IMR-90 (cell line): ENCODE results near the gene VAC14. TPM values are rescaled to one million over a fixed set of nuclear protein-coding genes. Genes with fewer than 3 reads are reported as not detected.

Source experiments
- ATAC-seq: fragments of 200-7000 bp; cut with Tn5 transposase; 2 replicates; pipeline ENCODE4 v1.9.1; 2020; ENCODE audit warnings: low read depth, mild to moderate bottlenecking, moderate library complexity
- BruUV-seq: library from RNA; stranded (reverse); fragments of 400-500 nt; replicated peaks from 2 replicates; lab custom pipeline; 2021; lab: Mats Ljungman, UMichigan
- CTCF ChIA-PET: fragments of 300-600 bp; formaldehyde crosslinking; extraction: SDS; loops from one replicate; lab custom pipeline; 2021; ENCODE audit warnings: antibody characterized with exemption; lab: Yijun Ruan, JAX
- POLR2A ChIA-PET: fragments of 300-600 bp; sonication (Branson Sonifier 250); formaldehyde crosslinking; loops from one replicate; lab custom pipeline; 2022; ENCODE audit warnings: antibody characterized with exemption; ENCODE audit not compliant: unreplicated experiment; lab: Charles Lee
- DNase-seq: peaks from one replicate; pipeline ENCODE4 v3.0.0; 2013
- H2AFZ ChIP-seq: replicated peaks from 2 replicates; pipeline ENCODE3; 2013; ENCODE audit warnings: low read length, mild to moderate bottlenecking; ENCODE audit not compliant: poor library complexity
- H2AK5ac ChIP-seq: 2 replicates; pipeline ENCODE4 v1.6.1; 2013; ENCODE audit warnings: low read depth, low read length, inconsistent platforms
- H2AK9ac ChIP-seq: replicated peaks from 2 replicates; pipeline ENCODE3; 2013; ENCODE audit warnings: mild to moderate bottlenecking, low read depth, low read length, moderate library complexity; ENCODE audit not compliant: poor library complexity
- H2BK120ac ChIP-seq: 2 replicates; pipeline ENCODE4 v1.6.1; 2013; ENCODE audit warnings: low read depth, low read length, inconsistent platforms
- H2BK15ac ChIP-seq: 3 replicates; pipeline ENCODE4 v1.6.1; 2013; ENCODE audit warnings: low read depth, low read length, inconsistent platforms
- H2BK20ac ChIP-seq: 2 replicates; pipeline ENCODE4 v1.6.1; 2013; ENCODE audit warnings: low read depth, mild to moderate bottlenecking, inconsistent platforms, low read length, moderate library complexity
- H2BK5ac ChIP-seq: 2 replicates; pipeline ENCODE4 v1.6.1; 2013; ENCODE audit warnings: mild to moderate bottlenecking, low read depth, low read length, inconsistent platforms; ENCODE audit not compliant: poor library complexity, severe bottlenecking
- H3K14ac ChIP-seq: replicated peaks from 2 replicates; pipeline ENCODE4 v1.6.1; 2013; ENCODE audit warnings: low read depth, low read length, inconsistent platforms
- H3K18ac ChIP-seq: 2 replicates; pipeline ENCODE4 v1.6.1; 2013; ENCODE audit warnings: low read depth, low read length, control low read depth
- H3K23ac ChIP-seq: 2 replicates; pipeline ENCODE4 v1.6.1; 2013; ENCODE audit warnings: low read depth, low read length, inconsistent platforms
- H3K27ac ChIP-seq: 2 replicates; pipeline ENCODE4 v1.5.1; 2013; ENCODE audit warnings: mild to moderate bottlenecking, control low read depth, low read length; ENCODE audit not compliant: insufficient read depth
- H3K27me3 ChIP-seq: 2 replicates; pipeline ENCODE4 v1.6.1; 2013; ENCODE audit warnings: low read length; ENCODE audit not compliant: control insufficient read depth, insufficient read depth
- H3K36me3 ChIP-seq: 2 replicates; pipeline ENCODE4 v1.6.1; 2013; ENCODE audit warnings: low read length, mixed read lengths; ENCODE audit not compliant: control insufficient read depth, insufficient read depth
- H3K4ac ChIP-seq: 2 replicates; pipeline ENCODE4 v1.6.1; 2013; ENCODE audit warnings: low read depth, low read length, inconsistent platforms
- H3K4me1 ChIP-seq: 2 replicates; pipeline ENCODE4 v1.6.1; 2013; ENCODE audit warnings: low read length, mixed read lengths; ENCODE audit not compliant: control insufficient read depth, insufficient read depth
- H3K4me2 ChIP-seq: 2 replicates; pipeline ENCODE4 v1.6.1; 2013; ENCODE audit warnings: low read depth, mild to moderate bottlenecking, control low read depth, low read length, moderate library complexity
- H3K4me3 ChIP-seq: 2 replicates; pipeline ENCODE4 v1.5.1; 2013; ENCODE audit warnings: low read depth, mild to moderate bottlenecking, control low read depth, low read length, moderate library complexity; ENCODE audit not compliant: insufficient read depth
- H3K56ac ChIP-seq: 2 replicates; pipeline ENCODE4 v1.6.1; 2013; ENCODE audit warnings: low read length, inconsistent platforms; ENCODE audit not compliant: insufficient read depth; ENCODE audit errors: extremely low read depth
- H3K79me1 ChIP-seq, 2 experiments: 2 replicates each; pipeline ENCODE4 v1.6.1; 2013; ENCODE audit warnings: low read length in 2 of 2, inconsistent platforms in 1 of 2, low read depth in 1 of 2
- H3K9ac ChIP-seq: 2 replicates; pipeline ENCODE4 v1.6.1; 2013; ENCODE audit warnings: low read depth, low read length, control low read depth
- H3K9me1 ChIP-seq: 2 replicates; pipeline ENCODE4 v1.6.1; 2013; ENCODE audit warnings: low read length, inconsistent platforms; ENCODE audit not compliant: insufficient read depth
- H3K9me3 ChIP-seq: 2 replicates; pipeline ENCODE4 v1.6.1; 2013; ENCODE audit warnings: low read length; ENCODE audit not compliant: control insufficient read depth, insufficient read depth
- H4K20me1 ChIP-seq: 2 replicates; pipeline ENCODE4 v1.6.1; 2013; ENCODE audit warnings: low read length, inconsistent platforms; ENCODE audit not compliant: insufficient read depth
- H4K5ac ChIP-seq: 2 replicates; pipeline ENCODE4 v1.6.1; 2013; ENCODE audit warnings: mild to moderate bottlenecking, low read depth, low read length, control low read depth
- H4K8ac ChIP-seq, 2 experiments: 2 replicates each; pipeline ENCODE4 v1.6.1; 2013; ENCODE audit warnings: low read depth in 2 of 2, low read length in 2 of 2, control low read depth in 1 of 2, inconsistent platforms in 1 of 2
- H4K91ac ChIP-seq: 2 replicates; pipeline ENCODE4 v1.6.1; 2013; ENCODE audit warnings: low read depth, low read length, inconsistent platforms; ENCODE audit not compliant: insufficient read depth
- BHLHE40 ChIP-seq: fragments of 150-350 bp; IDR thresholded peaks from 2 replicates; pipeline ENCODE4 v1.6.1; 2016; ENCODE audit warnings: mild to moderate bottlenecking, low read depth, low read length
- CEBPB ChIP-seq: IDR thresholded peaks from 2 replicates; pipeline ENCODE4 v1.6.1; 2012; ENCODE audit warnings: low read depth, low read length, improper control_type of control experiment
- FOS ChIP-seq: fragments of 150-350 bp; IDR thresholded peaks from 2 replicates; pipeline ENCODE4 v1.6.1; 2016; ENCODE audit warnings: low read depth, low read length
- MAFK ChIP-seq: IDR thresholded peaks from 2 replicates; pipeline ENCODE4 v1.6.1; 2012; ENCODE audit warnings: low read depth, low read length, improper control_type of control experiment
- MAZ ChIP-seq: IDR thresholded peaks from 2 replicates; pipeline ENCODE4 v1.6.1; 2012; ENCODE audit warnings: low read depth, mild to moderate bottlenecking, low read length, improper control_type of control experiment, moderate library complexity, borderline replicate concordance
- MXI1 ChIP-seq: IDR thresholded peaks from 2 replicates; pipeline ENCODE4 v1.6.1; 2012; ENCODE audit warnings: low read depth, mild to moderate bottlenecking, low read length, moderate library complexity, borderline replicate concordance
- NFE2L2 ChIP-seq: fragments of 150-350 bp; IDR thresholded peaks from 2 replicates; pipeline ENCODE4 v1.6.1; 2016; ENCODE audit warnings: low read depth, mild to moderate bottlenecking, low read length
- POLR2A ChIP-seq: IDR thresholded peaks from 2 replicates; pipeline ENCODE4 v1.6.1; 2012; ENCODE audit warnings: mild to moderate bottlenecking, low read depth, low read length
- RAD21 ChIP-seq: IDR thresholded peaks from 2 replicates; pipeline ENCODE4 v1.6.1; 2012; ENCODE audit warnings: low read length, improper control_type of control experiment
- RCOR1 ChIP-seq: IDR thresholded peaks from 2 replicates; pipeline ENCODE4 v1.6.1; 2012; ENCODE audit warnings: mild to moderate bottlenecking, low read length, improper control_type of control experiment; ENCODE audit not compliant: insufficient replicate concordance
- RFX5 ChIP-seq: IDR thresholded peaks from 2 replicates; pipeline ENCODE4 v1.8.0; 2012; ENCODE audit warnings: low read depth, mild to moderate bottlenecking, low read length, moderate library complexity
- WGBS, 2 experiments: methylation state at CpG; one replicate each; pipeline versions ENCODE4 v1.1.5 to v1.1.7; 2013; ENCODE audit warnings: missing lambda C conversion rate in 2 of 2; ENCODE audit not compliant: insufficient read length in 1 of 2; ENCODE audit errors: extremely low coverage in 2 of 2; 5-methylcytosine and 5-hydroxymethylcytosine counted together
- dilution Hi-C: fragments of 300-500 bp; cut with HindIII; formaldehyde crosslinking; loops from one replicate; pipeline ENCODE4 v1.14.3; 2018; ENCODE audit warnings: low sequenced_read_pairs; ENCODE audit not compliant: unreplicated experiment
- in situ Hi-C: fragments of 300-500 bp; cut with MboI; formaldehyde crosslinking; loops from 3 replicates; pipeline ENCODE4 v1.14.3; 2019; ENCODE audit warnings: low sequenced_read_pairs, inconsistent platforms, mixed read lengths
- intact Hi-C: fragments of 100-400 bp; cut with micrococcal nuclease; formaldehyde crosslinking; loops from 2 replicates; pipeline ENCODE4 v1.10.0; 2022
- polyA plus RNA-seq, 3 experiments: library from polyadenylated mRNA; depleted of rRNA; stranded (reverse); fragments of >200 nt; gene quantifications; 2 replicates each; pipeline ENCODE4 v1.2.3, GENCODE V29; 2012; ENCODE audit warnings: low replicate concordance in 1 of 3
- total RNA-seq: library from RNA; depleted of rRNA; stranded (reverse); fragments of >200 nt; gene quantifications from 2 replicates; pipeline ENCODE4 v1.2.3, GENCODE V29; 2012
- TF ChIP-seq, protein P1 (sequence below): fragments of 150-350 bp; IDR thresholded peaks from 2 replicates; pipeline ENCODE4 v1.6.1; 2016; ENCODE audit warnings: low read depth, mild to moderate bottlenecking, low read length, moderate library complexity, borderline replicate concordance
- TF ChIP-seq, protein P2 (sequence below): fragments of 150-350 bp; IDR thresholded peaks from 2 replicates; pipeline ENCODE4 v1.6.1; 2017; ENCODE audit warnings: mild to moderate bottlenecking, antibody characterized with exemption, low read length, low read depth

The VAC14 gene
- total and polyA plus RNA-seq, 2 of the 4 experiments (the other 2 are of a cell fraction), result 21.1 to 40.2 TPM

DNA sequence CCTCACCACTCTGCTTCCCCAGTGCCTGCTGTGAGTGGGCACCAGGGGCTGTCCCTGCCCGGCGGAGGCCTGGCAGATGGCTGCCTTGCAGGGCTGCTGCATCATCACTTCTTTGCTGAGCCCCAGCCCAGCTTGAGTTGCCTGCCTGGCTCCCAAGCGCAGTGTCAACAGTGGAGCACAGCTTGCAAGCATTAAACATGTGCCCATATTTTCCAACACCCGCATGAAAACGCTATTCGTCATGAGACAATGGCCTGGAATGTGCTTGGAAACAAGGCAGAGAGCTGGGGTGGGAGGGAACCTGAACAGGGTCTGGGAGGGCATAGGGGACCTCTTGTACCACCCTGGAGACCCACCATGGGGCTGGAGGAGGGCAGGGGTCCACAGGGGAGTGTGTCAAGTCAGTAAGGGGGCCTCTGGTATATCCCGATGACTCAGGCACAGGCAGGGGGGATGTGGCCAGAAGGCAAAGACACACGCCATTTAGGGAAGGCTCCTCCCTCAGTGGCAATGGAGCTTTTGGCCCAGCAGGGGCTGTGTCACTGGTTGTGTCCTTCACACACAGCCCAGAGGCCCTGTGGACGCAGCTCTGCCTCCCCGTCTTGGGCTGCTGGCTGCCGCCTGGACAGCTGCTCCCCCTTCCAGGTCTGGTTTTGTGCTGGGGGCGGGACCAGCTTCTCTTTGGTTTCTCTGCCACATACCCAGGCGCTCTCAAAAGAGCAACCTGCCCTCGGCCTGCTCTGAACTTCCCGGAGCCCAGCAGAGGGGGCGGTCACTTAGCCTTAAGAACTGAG lies 97.7 kb downstream of the VAC14 start (continued):
- peak; percentile 31; the same call in 1 of the 2 replicates for TF ChIP-seq CEBPB
- TF ChIP-seq MAZ, result peak; percentile 23
- TF ChIP-seq RCOR1, result peak; percentile 29

DNA sequence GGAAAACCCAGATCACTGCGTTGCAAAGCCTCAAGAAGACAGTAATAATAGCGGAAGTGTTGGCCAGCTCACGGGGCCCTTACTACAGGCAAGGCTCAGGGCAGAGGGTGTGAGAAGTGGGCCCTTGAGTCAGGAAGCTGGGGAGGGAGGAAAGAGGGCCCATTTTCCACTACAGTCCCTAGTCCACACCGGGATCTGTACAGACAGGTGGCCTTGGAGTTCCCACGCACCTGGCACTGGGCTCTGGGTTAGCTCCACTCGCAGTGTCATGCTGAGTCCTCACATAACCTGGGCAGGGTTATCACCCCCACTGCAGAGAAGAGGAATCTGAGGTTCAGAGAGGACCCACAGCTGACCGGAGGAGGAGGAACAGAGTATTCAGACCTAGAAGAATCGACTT lies 98.3 kb downstream of the VAC14 start:
- Histone ChIP-seq H3K14ac (peak overlapping the region; percentile 94), H2BK20ac (peak overlapping the region; percentile 97), H3K9me3 (no peaks in the 10 kb centered on the region), H4K20me1 (no peaks in the 10 kb centered on the region), H4K5ac (peak overlapping the region; percentile 73), H3K27ac (peak overlapping the region; percentile 80), H3K56ac (peak overlapping the region; percentile 23; the same call in 1 of the 2 replicates), H4K91ac (peak overlapping the region; percentile 99), H3K79me1 (peaks cover 0 to 50% of the 10 kb centered on the region in 2 experiments; a peak in 2 of 4 replicates), H2AFZ (peak overlapping the region; percentile 89), H2BK15ac (peak overlapping the region; percentile 53; the same call in 2 of the 3 replicates), H2BK120ac (peak overlapping the region; percentile 99), H3K4me2 (no peak overlapping the region), H4K8ac (peak overlapping the region; percentile 4 to 73), H2AK5ac (peak overlapping the region; percentile 100), H3K9ac (peak overlapping the region; percentile 34), H3K18ac (peak overlapping the region; percentile 71), H2AK9ac (peak overlapping the region; percentile 86), H3K23ac (peak overlapping the region; percentile 75), H2BK5ac (peak overlapping the region; percentile 96), H3K36me3 (no peaks in the 10 kb centered on the region; the same call in 1 of the 2 replicates), H3K4me3 (no peak overlapping the region), H3K4me1 (peaks cover 65% of the 10 kb centered on the region), H3K9me1 (peaks cover 53% of the 10 kb centered on the region), H3K4ac (peak overlapping the region; percentile 97), H3K27me3 (no peaks in the 10 kb centered on the region)
- intact Hi-C loops, result loop anchor here (1.0 kb wide), 1 partner anchor 36 kb away; no protein-coding TSS in a partner anchor
- BruUV-seq, result no TSS peak
- WGBS, 2 experiments, result no CpG with 5 or more reads among the region's 8 CpGs
- ChIA-PET CTCF (interaction anchor here (0.9 to 2.0 kb wide), 5 partner anchors 12 to 50 kb away, joined by 3 to 12 read pairs (median 8); no protein-coding TSS in a partner anchor), POLR2A (interaction anchor here (1.0 to 1.1 kb wide), 2 partner anchors 10 to 34 kb away, joined by 3 to 14 read pairs; no protein-coding TSS in a partner anchor)
- no peak for DNase-seq
- in situ Hi-C loops, result no loop called here
- ATAC-seq, result no peak
- dilution Hi-C loops, result no loop called here
- TF ChIP-seq BHLHE40, result no peak
- no peak for TF ChIP-seq FOS
- TF ChIP-seq MAZ, result no peak
- TF ChIP-seq POLR2A, result no peak
- TF ChIP-seq, protein P1, sequence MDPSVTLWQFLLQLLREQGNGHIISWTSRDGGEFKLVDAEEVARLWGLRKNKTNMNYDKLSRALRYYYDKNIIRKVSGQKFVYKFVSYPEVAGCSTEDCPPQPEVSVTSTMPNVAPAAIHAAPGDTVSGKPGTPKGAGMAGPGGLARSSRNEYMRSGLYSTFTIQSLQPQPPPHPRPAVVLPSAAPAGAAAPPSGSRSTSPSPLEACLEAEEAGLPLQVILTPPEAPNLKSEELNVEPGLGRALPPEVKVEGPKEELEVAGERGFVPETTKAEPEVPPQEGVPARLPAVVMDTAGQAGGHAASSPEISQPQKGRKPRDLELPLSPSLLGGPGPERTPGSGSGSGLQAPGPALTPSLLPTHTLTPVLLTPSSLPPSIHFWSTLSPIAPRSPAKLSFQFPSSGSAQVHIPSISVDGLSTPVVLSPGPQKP, result no peak
- no peak for TF ChIP-seq RFX5
- no peak for TF ChIP-seq RCOR1
- no peak for TF ChIP-seq MXI1
- TF ChIP-seq NFE2L2, result no peak
- TF ChIP-seq, protein P2, sequence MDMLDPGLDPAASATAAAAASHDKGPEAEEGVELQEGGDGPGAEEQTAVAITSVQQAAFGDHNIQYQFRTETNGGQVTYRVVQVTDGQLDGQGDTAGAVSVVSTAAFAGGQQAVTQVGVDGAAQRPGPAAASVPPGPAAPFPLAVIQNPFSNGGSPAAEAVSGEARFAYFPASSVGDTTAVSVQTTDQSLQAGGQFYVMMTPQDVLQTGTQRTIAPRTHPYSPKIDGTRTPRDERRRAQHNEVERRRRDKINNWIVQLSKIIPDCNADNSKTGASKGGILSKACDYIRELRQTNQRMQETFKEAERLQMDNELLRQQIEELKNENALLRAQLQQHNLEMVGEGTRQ, result no peak
- TF ChIP-seq CEBPB, result no peak
- TF ChIP-seq RAD21, result no peak
- no peak for TF ChIP-seq MAFK
